Measurements from ENCODE around the gene RFX4. TPM values are rescaled to one million over a fixed set of nuclear protein-coding genes. Genes with fewer than 3 reads are reported as not detected.

RFX4 gene
- total RNA-seq (2014; rRNA removed; shearing (Covaris generic)): not detected in 2 replicates

GRCh38 chr12:106582641-106583230 lies at the start of gene RFX4:
Gene RFX4, plus strand, starts transcription at chr12:106583004. Its CDS starts 317 bp downstream, at chr12:106583321.
- no peak within 1 kb of the TSS for H3K27ac ChIP-seq
- H3K36me3 ChIP-seq: no peaks in the 10 kb centered on the region
- H3K4me3 ChIP-seq: peak within 1 kb of the TSS; percentile 25
- H3K27me3 ChIP-seq (replicated peaks): peaks cover 78% of the 10 kb centered on the region
- H3K9me3 ChIP-seq (replicated peaks): no peaks in the 10 kb centered on the region
- no peak for DNase-seq (ENCODE audit: low read depth in 1 of 2, low spot score in 2 of 2)
- peaks cover 10% of the 10 kb centered on the region for H3K4me1 ChIP-seq (replicated peaks)

- no peak overlapping the region for H3K4me3 ChIP-seq
These were observed 41.6 kb upstream of the RFX4 start for GRCh38 chr12:106541201-106541600.

GRCh38 chr12:106551410-106551809 lies 31.4 kb upstream of the RFX4 start:
- H3K27me3 ChIP-seq (replicated peaks): no peaks in the 10 kb centered on the region
- H3K27ac ChIP-seq: no peak overlapping the region
- no peak for DNase-seq (ENCODE audit: low read depth in 1 of 2, low spot score in 2 of 2)
- H3K4me3 ChIP-seq: no peak overlapping the region
- H3K36me3 ChIP-seq: no peaks in the 10 kb centered on the region
- no peaks in the 10 kb centered on the region for H3K4me1 ChIP-seq (replicated peaks)
- H3K9me3 ChIP-seq (replicated peaks): no peaks in the 10 kb centered on the region

More at GRCh38 chr12:106541201-106541600, 41.6 kb upstream of the RFX4 start:
- no peak for DNase-seq (ENCODE audit: low read depth in 1 of 2, low spot score in 2 of 2)
- no peaks in the 10 kb centered on the region for H3K9me3 ChIP-seq (replicated peaks)
- H3K27me3 ChIP-seq (replicated peaks): peaks cover 4% of the 10 kb centered on the region; the same call in 1 of the 2 replicates
- no peaks in the 10 kb centered on the region for H3K4me1 ChIP-seq (replicated peaks)
- H3K27ac ChIP-seq: no peak overlapping the region
- H3K36me3 ChIP-seq: no peaks in the 10 kb centered on the region

- DNase-seq (ENCODE audit: low read depth in 1 of 2, low spot score in 2 of 2): no peak
- H3K27ac ChIP-seq: no peak overlapping the region
- no peak overlapping the region for H3K4me3 ChIP-seq
- H3K4me1 ChIP-seq (replicated peaks): no peaks in the 10 kb centered on the region
- no peaks in the 10 kb centered on the region for H3K9me3 ChIP-seq (replicated peaks)
- no peaks in the 10 kb centered on the region for H3K36me3 ChIP-seq
- H3K27me3 ChIP-seq (replicated peaks): no peaks in the 10 kb centered on the region
These were observed 30.6 kb upstream of the RFX4 start for GRCh38 chr12:106552228-106552627.

GRCh38 chr12:106564678-106565329 lies 18.0 kb upstream of the RFX4 start:
- Histone ChIP-seq H3K9me3 (replicated peaks) (no peaks in the 10 kb centered on the region), H3K27me3 (replicated peaks) (no peaks in the 10 kb centered on the region; the same call in none of the 2 replicates), H3K27ac (no peak overlapping the region), H3K36me3 (no peaks in the 10 kb centered on the region), H3K4me1 (replicated peaks) (no peaks in the 10 kb centered on the region), H3K4me3 (no peak overlapping the region)
- no peak for DNase-seq (ENCODE audit: low read depth in 1 of 2, low spot score in 2 of 2)

GRCh38 chr12:106566771-106567170 lies 16.0 kb upstream of the RFX4 start:
- Histone ChIP-seq H3K9me3 (replicated peaks) (no peaks in the 10 kb centered on the region), H3K27ac (no peak overlapping the region), H3K36me3 (no peaks in the 10 kb centered on the region), H3K4me1 (replicated peaks) (no peaks in the 10 kb centered on the region), H3K4me3 (no peak overlapping the region), H3K27me3 (replicated peaks) (no peaks in the 10 kb centered on the region; the same call in none of the 2 replicates)
- no peak for DNase-seq (ENCODE audit: low read depth in 1 of 2, low spot score in 2 of 2)

GRCh38 chr12:106573239-106573638 lies 9.6 kb upstream of the RFX4 start:
- no peak for DNase-seq (ENCODE audit: low read depth in 1 of 2, low spot score in 2 of 2)
- Histone ChIP-seq H3K36me3 (no peaks in the 10 kb centered on the region), H3K4me1 (replicated peaks) (no peaks in the 10 kb centered on the region), H3K4me3 (no peak overlapping the region), H3K9me3 (replicated peaks) (no peaks in the 10 kb centered on the region), H3K27me3 (replicated peaks) (peaks cover 11% of the 10 kb centered on the region), H3K27ac (no peak overlapping the region)

GRCh38 chr12:106576848-106577247 lies 6.0 kb upstream of the RFX4 start:
- Histone ChIP-seq H3K4me1 (replicated peaks) (no peaks in the 10 kb centered on the region), H3K27ac (no peak overlapping the region), H3K27me3 (replicated peaks) (peaks cover 33% of the 10 kb centered on the region), H3K4me3 (no peak overlapping the region), H3K9me3 (replicated peaks) (no peaks in the 10 kb centered on the region), H3K36me3 (no peaks in the 10 kb centered on the region)
- DNase-seq (ENCODE audit: low read depth in 1 of 2, low spot score in 2 of 2): no peak

- DNase-seq (ENCODE audit: low read depth in 1 of 2, low spot score in 2 of 2): no peak
- H3K27me3 ChIP-seq (replicated peaks): peaks cover 72% of the 10 kb centered on the region
- H3K4me3 ChIP-seq: no peak overlapping the region
- no peak overlapping the region for H3K27ac ChIP-seq
- H3K4me1 ChIP-seq (replicated peaks): peaks cover 10% of the 10 kb centered on the region
- no peaks in the 10 kb centered on the region for H3K9me3 ChIP-seq (replicated peaks)
- H3K36me3 ChIP-seq: no peaks in the 10 kb centered on the region
These were observed 1.9 kb upstream of the RFX4 start for GRCh38 chr12:106580671-106581508.

- Histone ChIP-seq H3K36me3 (no peaks in the 10 kb centered on the region), H3K4me3 (no peak overlapping the region), H3K4me1 (replicated peaks) (peaks cover 10% of the 10 kb centered on the region), H3K9me3 (replicated peaks) (no peaks in the 10 kb centered on the region), H3K27me3 (replicated peaks) (peaks cover 73% of the 10 kb centered on the region), H3K27ac (no peak overlapping the region)
- no peak for DNase-seq (ENCODE audit: low read depth in 1 of 2, low spot score in 2 of 2)
These were observed 1.1 kb upstream of the RFX4 start for GRCh38 chr12:106581543-106582248.

GRCh38 chr12:106582249-106582591 lies 584 bp upstream of the RFX4 start:
- Histone ChIP-seq H3K4me3 (no peak overlapping the region), H3K9me3 (replicated peaks) (no peaks in the 10 kb centered on the region), H3K4me1 (replicated peaks) (peaks cover 10% of the 10 kb centered on the region), H3K27ac (no peak overlapping the region), H3K36me3 (no peaks in the 10 kb centered on the region), H3K27me3 (replicated peaks) (peaks cover 74% of the 10 kb centered on the region)
- no peak for DNase-seq (ENCODE audit: low read depth in 1 of 2, low spot score in 2 of 2)

- H3K9me3 ChIP-seq (replicated peaks): no peaks in the 10 kb centered on the region
- peak in 1 of 2 experiments; percentile 13 for DNase-seq (ENCODE audit: low read depth in 1 of 2, low spot score in 2 of 2)
- peak overlapping the region; percentile 25 for H3K4me3 ChIP-seq
- H3K27ac ChIP-seq: no peak overlapping the region
- H3K27me3 ChIP-seq (replicated peaks): peaks cover 85% of the 10 kb centered on the region
- no peaks in the 10 kb centered on the region for H3K36me3 ChIP-seq
- peaks cover 10% of the 10 kb centered on the region for H3K4me1 ChIP-seq (replicated peaks)
These were observed 669 bp downstream of the RFX4 start for GRCh38 chr12:106583242-106584103.
